KMS-11 (cell line): Measurements from ENCODE around the gene SLC8B1.

Source experiments
- H2AFZ ChIP-seq: fragments of 200-600 bp; sonication (generic); 2 replicates; pipeline ENCODE4 v1.6.1; 2016; ENCODE audit warnings: antibody characterized with exemption, mixed run types, low read depth
- H3K27ac ChIP-seq: fragments of 200-600 bp; sonication (generic); 2 replicates; pipeline ENCODE4 v1.6.1; 2016; ENCODE audit warnings: mild to moderate bottlenecking, mixed run types
- H3K27me3 ChIP-seq: fragments of 200-600 bp; sonication (generic); 2 replicates; pipeline ENCODE4 v1.6.1; 2017; ENCODE audit warnings: mild to moderate bottlenecking, low read depth, mixed run types, moderate library complexity; ENCODE audit not compliant: insufficient read depth
- H3K36me3 ChIP-seq: fragments of 200-600 bp; sonication (generic); 2 replicates; pipeline ENCODE4 v1.6.1; 2017; ENCODE audit warnings: mild to moderate bottlenecking, mixed run types; ENCODE audit not compliant: insufficient read depth
- H3K4me1 ChIP-seq: fragments of 200-600 bp; sonication (generic); 2 replicates; pipeline ENCODE4 v1.6.1; 2016; ENCODE audit warnings: mild to moderate bottlenecking, low read depth, mixed run types; ENCODE audit not compliant: poor library complexity, severe bottlenecking
- H3K4me2 ChIP-seq: fragments of 200-600 bp; sonication (generic); 2 replicates; pipeline ENCODE4 v1.7.0; 2016; ENCODE audit warnings: mild to moderate bottlenecking, mixed run types
- H3K4me3 ChIP-seq: fragments of 200-600 bp; sonication (generic); IDR thresholded peaks from 2 replicates; pipeline ENCODE4 v1.6.1; 2017; ENCODE audit warnings: low read depth, low read length, mixed read lengths; ENCODE audit not compliant: insufficient read depth
- H3K79me2 ChIP-seq: fragments of 200-600 bp; sonication (generic); 2 replicates; pipeline ENCODE4 v1.6.1; 2016; ENCODE audit warnings: low read depth, mixed run types; ENCODE audit not compliant: insufficient read depth
- H3K9ac ChIP-seq: fragments of 200-600 bp; sonication (generic); 2 replicates; pipeline ENCODE4 v1.6.1; 2016; ENCODE audit warnings: mild to moderate bottlenecking, mixed run types
- H4K20me1 ChIP-seq: fragments of 200-600 bp; sonication (generic); 2 replicates; pipeline ENCODE4 v1.6.1; 2016; ENCODE audit warnings: mild to moderate bottlenecking, mixed run types; ENCODE audit not compliant: insufficient read depth
- CTCF ChIP-seq: fragments of 200-600 bp; sonication (generic); conservative IDR thresholded peaks from 2 replicates; pipeline ENCODE4 v1.6.1; 2017; ENCODE audit warnings: low read depth, mild to moderate bottlenecking, antibody characterized with exemption, low read length, moderate library complexity, mixed read lengths

SLC8B1 gene

GRCh38 chr12:113334786-113335539 lies at the start of gene SLC8B1:
TSS of gene SLC8B1 (minus strand) at chr12:113335109. CDS start at chr12:113332878, 2,231 bp downstream.
- Histone ChIP-seq H3K4me1 (no peaks in the 10 kb centered on the region), H3K9ac (no peak within 1 kb of the TSS; the same call in 1 of the 2 replicates), H3K36me3 (no peaks in the 10 kb centered on the region), H2AFZ (peak within 1 kb of the TSS; percentile 72), H3K27me3 (no peaks in the 10 kb centered on the region), H4K20me1 (no peaks in the 10 kb centered on the region), H3K27ac (no peak within 1 kb of the TSS), H3K79me2 (no peaks in the 10 kb centered on the region), H3K4me3 (no peak within 1 kb of the TSS), H3K4me2 (peak within 1 kb of the TSS; percentile 39)
- no peak for TF ChIP-seq CTCF

- Histone ChIP-seq H4K20me1 (no peaks in the 10 kb centered on the region), H3K79me2 (no peaks in the 10 kb centered on the region), H3K36me3 (no peaks in the 10 kb centered on the region), H3K9ac (no peak overlapping the region), H3K27me3 (no peaks in the 10 kb centered on the region), H3K4me3 (no peak overlapping the region), H3K4me2 (no peak overlapping the region), H2AFZ (no peak overlapping the region), H3K4me1 (no peaks in the 10 kb centered on the region), H3K27ac (no peak overlapping the region)
- TF ChIP-seq CTCF, result no peak
Measured at GRCh38 chr12:113382206-113382605, 47.3 kb upstream of the SLC8B1 start.

- no peak overlapping the region for H3K4me3 ChIP-seq
- no peaks in the 10 kb centered on the region for H3K36me3 ChIP-seq
- no peaks in the 10 kb centered on the region for H4K20me1 ChIP-seq
- no peak overlapping the region for H2AFZ ChIP-seq
- H3K27me3 ChIP-seq, result no peaks in the 10 kb centered on the region
- H3K9ac ChIP-seq, result no peak overlapping the region
- H3K79me2 ChIP-seq, result no peaks in the 10 kb centered on the region
- H3K4me1 ChIP-seq, result no peaks in the 10 kb centered on the region
- H3K27ac ChIP-seq, result no peak overlapping the region
- no peak for TF ChIP-seq CTCF
- no peak overlapping the region for H3K4me2 ChIP-seq
Measured at GRCh38 chr12:113381220-113381619, 46.3 kb upstream of the SLC8B1 start.

DNA sequence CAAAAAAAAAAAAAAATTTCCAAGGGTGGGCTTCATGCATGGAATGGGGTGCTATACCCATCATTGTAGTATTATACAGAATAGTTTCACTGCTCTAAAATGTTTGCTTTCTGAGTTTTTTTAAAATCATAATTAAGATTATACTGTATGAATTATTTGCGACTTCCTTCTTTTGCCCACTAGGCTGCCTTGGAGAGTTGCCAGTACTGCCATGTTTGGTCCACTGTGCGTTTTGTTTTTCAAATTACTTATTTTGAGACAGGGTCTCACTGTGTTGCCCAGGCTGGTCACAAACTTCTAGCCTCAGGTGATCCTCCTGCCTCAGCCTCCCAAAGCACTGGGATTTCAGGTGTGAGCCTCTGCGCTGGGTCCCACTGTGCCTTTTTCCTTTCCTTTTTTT lies 43.4 kb upstream of the SLC8B1 start:
- H3K36me3 ChIP-seq, result no peaks in the 10 kb centered on the region
- no peak for TF ChIP-seq CTCF

More for the DNA sequence above, 43.4 kb upstream of the SLC8B1 start:
- H3K27me3 ChIP-seq, result no peaks in the 10 kb centered on the region
- H3K79me2 ChIP-seq, result no peaks in the 10 kb centered on the region
- no peak overlapping the region for H2AFZ ChIP-seq
- no peak overlapping the region for H3K4me2 ChIP-seq
- H3K27ac ChIP-seq, result no peak overlapping the region
- H3K9ac ChIP-seq, result no peak overlapping the region
- no peak overlapping the region for H3K4me3 ChIP-seq
- no peaks in the 10 kb centered on the region for H3K4me1 ChIP-seq
- no peaks in the 10 kb centered on the region for H4K20me1 ChIP-seq
